Activated CD4-positive, alpha-beta T cell treated with anti-CD3 and anti-CD28 coated beads, Interleukin-2, amount 10 ng/mL, durations not matched to agents 7 days and 5 days (primary cell): Measurements from ENCODE around the gene NXPE2. TPM values are rescaled to one million over a fixed set of nuclear protein-coding genes. Genes with fewer than 3 reads are reported as not detected.
"Not testable (repeated sequence)": the region's sequence is repeated elsewhere in the genome, so short reads cannot be mapped to it uniquely, and the experiment has no call there.

Source experiments
- CTCF ChIA-PET: fragments of 350-600 bp; sonication (Branson Sonifier 250); formaldehyde crosslinking; loops from one replicate; lab custom pipeline; 2021; ENCODE audit warnings: antibody characterized with exemption; lab: Charles Lee
- POLR2A ChIA-PET: fragments of 350-600 bp; sonication (Branson Sonifier 250); formaldehyde crosslinking; loops from one replicate; lab custom pipeline; 2021; ENCODE audit warnings: antibody characterized with exemption; lab: Charles Lee
- DNase-seq: peaks from one replicate; pipeline ENCODE4 v3.0.0-alpha.2; 2020
- H3K27ac Mint-ChIP-seq: one replicate; pipeline ENCODE4 v1.8.0; 2021; ENCODE audit warnings: mild to moderate bottlenecking, moderate library complexity, mixed read lengths
- H3K27me3 Mint-ChIP-seq: one replicate; pipeline ENCODE4 v1.8.0; 2021; ENCODE audit warnings: mixed read lengths
- H3K36me3 Mint-ChIP-seq: one replicate; pipeline ENCODE4 v1.8.0; 2021; ENCODE audit warnings: low read depth, mixed read lengths
- H3K4me1 Mint-ChIP-seq: one replicate; pipeline ENCODE4 v1.8.0; 2021; ENCODE audit warnings: mixed read lengths
- H3K4me3 Mint-ChIP-seq: one replicate; pipeline ENCODE4 v1.8.0; 2021; ENCODE audit warnings: mild to moderate bottlenecking, moderate library complexity, mixed read lengths
- H3K9me3 Mint-ChIP-seq: one replicate; pipeline ENCODE4 v1.8.0; 2021; ENCODE audit warnings: mixed read lengths
- total RNA-seq, 2 experiments: library from RNA; stranded (reverse); gene quantifications; one replicate each; pipeline ENCODE4 v1.2.3, GENCODE V29; 2021

The NXPE2 gene
- not detected for total RNA-seq

DNA sequence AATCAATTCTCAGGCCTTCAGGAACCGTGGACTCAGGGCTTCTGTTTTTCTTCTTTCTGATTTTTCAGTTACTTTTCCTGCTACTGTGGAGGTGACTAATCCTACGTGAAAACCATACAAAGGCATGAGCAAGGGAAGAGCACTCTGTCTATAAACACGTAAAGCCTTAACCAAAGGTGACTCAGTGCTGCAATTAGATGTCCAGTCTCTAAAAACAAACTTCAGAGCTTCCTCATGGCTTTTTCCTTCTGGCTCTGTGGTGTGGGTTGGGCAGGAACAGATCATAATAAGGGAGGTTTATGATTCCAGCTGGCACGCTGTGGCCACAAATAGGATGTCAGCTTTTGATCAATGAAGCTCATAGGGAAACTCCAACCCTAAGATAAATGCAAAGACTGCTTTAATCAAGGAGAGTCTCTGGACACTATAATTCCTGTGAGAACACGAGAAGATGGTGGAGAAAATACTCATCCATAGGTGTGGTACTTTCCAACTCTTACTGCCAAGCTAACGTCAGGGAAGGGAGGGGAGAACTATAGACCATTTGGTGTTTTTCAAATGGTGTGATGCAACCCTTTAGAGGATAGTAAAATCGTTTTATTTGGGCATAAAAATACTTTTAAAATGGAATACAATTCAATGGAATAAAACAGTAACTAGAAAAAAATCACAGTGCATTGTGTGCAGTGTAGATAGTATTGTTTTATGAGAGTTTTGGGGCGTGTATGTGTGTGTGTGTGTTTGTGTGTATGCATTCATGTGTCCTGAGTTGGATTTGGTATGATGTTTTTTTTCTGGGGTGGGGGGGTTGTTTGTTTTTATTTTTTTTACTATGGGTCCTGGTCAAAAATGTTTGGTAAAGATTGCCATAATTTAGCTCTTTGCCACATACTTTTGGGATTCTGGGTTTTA lies at the start of gene NXPE2:
TSS of gene NXPE2 (plus strand) at position 403 of the 912 bp plus-strand sequence. CDS start at position 452, 49 bp downstream.
- H3K27me3 Mint-ChIP-seq: no peaks in the 10 kb centered on the region

DNA sequence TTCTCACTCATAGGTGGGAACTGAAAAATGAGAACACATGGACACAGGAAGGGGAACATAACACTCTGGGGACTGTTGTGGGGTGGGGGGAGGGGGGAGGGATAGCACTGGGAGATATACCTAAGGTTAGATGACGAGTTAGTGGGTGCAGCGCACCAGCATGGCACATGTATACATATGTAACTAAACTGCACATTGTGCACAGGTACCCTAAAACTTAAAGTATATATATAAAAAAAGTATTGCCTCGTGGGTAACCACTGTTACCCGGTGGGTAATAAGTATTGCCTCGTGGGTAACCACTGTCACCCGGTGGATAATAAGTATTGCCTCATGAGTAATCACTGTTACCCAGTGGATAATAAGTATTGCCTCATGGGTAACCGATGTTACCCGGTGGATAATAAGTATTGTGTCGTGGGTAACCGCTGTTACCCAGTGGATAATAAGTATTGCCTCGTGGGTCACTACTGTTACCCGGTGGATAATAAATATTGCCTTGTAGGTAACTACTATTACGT lies 46.8 kb upstream of the NXPE2 start:
- H3K27ac Mint-ChIP-seq, POLR2A ChIA-PET, H3K4me3 Mint-ChIP-seq, H3K9me3 Mint-ChIP-seq, H3K36me3 Mint-ChIP-seq, H3K4me1 Mint-ChIP-seq, CTCF ChIA-PET, H3K27me3 Mint-ChIP-seq: not testable (repeated sequence)
- peak; percentile 35 for DNase-seq

More for the DNA sequence above, at the start of gene NXPE2:
- H3K9me3 Mint-ChIP-seq: peaks cover 2% of the 10 kb centered on the region
- no peak for DNase-seq
- no peak within 1 kb of the TSS for H3K4me3 Mint-ChIP-seq
- H3K4me1 Mint-ChIP-seq: no peaks in the 10 kb centered on the region
- H3K27ac Mint-ChIP-seq: no peak within 1 kb of the TSS
- POLR2A ChIA-PET: no interaction called here
- CTCF ChIA-PET: no interaction called here
- no peaks in the 10 kb centered on the region for H3K36me3 Mint-ChIP-seq

DNA sequence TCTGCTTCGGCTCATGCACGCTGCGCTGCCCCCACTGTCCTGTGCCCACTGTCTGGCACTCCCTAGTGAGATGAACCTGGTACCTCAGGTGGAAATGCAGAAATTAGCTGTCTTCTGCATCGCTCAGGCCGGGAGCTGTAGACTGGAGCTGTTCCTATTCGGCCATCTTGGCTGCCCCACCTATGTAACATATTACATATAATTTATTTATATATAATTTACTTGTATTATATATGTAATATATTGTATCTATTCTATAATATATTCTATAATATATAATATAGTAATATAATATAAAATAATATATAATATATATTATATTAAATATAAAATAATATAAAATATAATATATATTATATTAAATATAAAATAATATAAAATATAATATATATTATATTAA lies 38.9 kb upstream of the NXPE2 start:
- POLR2A ChIA-PET, H3K4me1 Mint-ChIP-seq: not testable (repeated sequence)

DNA sequence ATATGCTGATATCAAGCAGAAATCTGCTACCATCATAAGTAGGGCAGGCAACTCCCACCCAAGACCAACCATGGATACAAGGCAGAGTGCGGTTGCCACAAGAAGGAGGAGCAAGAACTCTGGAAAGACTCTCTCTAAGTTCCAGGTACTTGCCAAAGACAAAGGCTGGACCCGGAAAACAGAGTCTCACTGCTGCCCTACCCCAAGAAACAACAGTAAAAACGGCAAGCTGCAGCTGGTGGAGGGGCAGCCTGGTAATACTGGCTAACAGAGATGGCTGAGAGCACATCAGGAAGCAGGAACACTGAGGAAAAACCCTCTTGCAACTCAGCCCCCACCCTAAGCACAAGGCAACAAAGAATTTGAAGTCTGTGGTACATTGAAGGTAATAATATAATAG lies 27.7 kb upstream of the NXPE2 start:
- Mint-ChIP-seq H3K27me3 (no peaks in the 10 kb centered on the region), H3K4me3 (no peak overlapping the region), H3K36me3 (no peaks in the 10 kb centered on the region), H3K27ac (no peak overlapping the region), H3K9me3 (no peaks in the 10 kb centered on the region), H3K4me1 (no peaks in the 10 kb centered on the region)
- DNase-seq: no peak
- ChIA-PET CTCF (no interaction called here), POLR2A (no interaction called here)

More for the DNA sequence above, 38.9 kb upstream of the NXPE2 start:
- CTCF ChIA-PET, DNase-seq, H3K36me3 Mint-ChIP-seq, H3K4me3 Mint-ChIP-seq, H3K27ac Mint-ChIP-seq, H3K9me3 Mint-ChIP-seq, H3K27me3 Mint-ChIP-seq: not testable (repeated sequence)

DNA sequence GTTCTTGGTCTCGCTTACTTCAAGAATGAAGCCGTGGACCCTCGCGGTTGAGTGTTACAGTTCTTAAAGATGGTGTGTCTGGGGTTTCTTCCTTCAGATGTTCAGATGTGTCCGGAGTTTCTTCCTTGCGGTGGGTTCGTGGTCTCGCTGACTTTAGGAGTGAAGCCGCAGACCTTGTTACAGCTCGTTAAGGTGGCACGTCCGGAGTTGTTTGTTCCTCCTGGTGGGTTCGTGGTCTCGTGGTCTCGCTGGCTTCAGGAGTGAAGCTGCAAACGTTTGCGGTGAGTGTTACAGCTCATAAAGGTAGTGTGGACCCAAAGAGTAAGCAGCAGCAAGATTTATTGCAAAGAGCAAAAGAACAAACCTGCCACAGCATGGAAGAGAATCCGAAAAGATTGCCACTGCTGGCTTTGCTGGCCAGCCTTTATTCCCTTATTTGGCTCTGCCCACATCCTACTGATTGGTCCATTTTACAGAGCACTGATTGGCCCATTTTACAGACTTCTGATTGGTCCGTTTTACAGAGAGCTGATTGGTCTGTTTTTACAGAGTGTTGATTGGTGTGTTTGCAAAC lies 27.1 kb upstream of the NXPE2 start:
- no peaks in the 10 kb centered on the region for H3K27me3 Mint-ChIP-seq
- H3K9me3 Mint-ChIP-seq: no peaks in the 10 kb centered on the region
- DNase-seq: no peak
- H3K4me3 Mint-ChIP-seq: no peak overlapping the region
- no peak overlapping the region for H3K27ac Mint-ChIP-seq
- H3K36me3 Mint-ChIP-seq: no peaks in the 10 kb centered on the region
- POLR2A ChIA-PET: no interaction called here
- no peaks in the 10 kb centered on the region for H3K4me1 Mint-ChIP-seq
- CTCF ChIA-PET: no interaction called here

DNA sequence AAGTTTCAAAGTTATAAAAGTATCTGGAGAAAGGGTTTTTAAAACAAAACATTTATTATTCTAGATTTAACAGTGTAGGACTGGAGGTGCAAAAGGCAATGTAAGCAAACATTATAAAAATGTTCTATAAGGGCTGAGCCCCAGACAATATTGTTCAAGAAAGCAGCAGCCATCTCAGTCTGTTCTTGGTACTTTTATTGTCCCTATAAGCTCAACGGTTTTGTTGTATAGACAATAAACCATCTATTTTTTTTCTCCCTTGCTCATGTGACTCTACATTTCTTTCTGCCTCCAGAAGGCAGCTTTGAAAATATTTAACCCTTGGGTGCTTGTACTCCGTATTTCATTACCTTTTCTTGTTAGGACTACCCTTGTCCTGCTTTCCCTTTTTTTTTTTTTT lies 25.2 kb upstream of the NXPE2 start:
- no peak overlapping the region for H3K4me3 Mint-ChIP-seq
- ChIA-PET POLR2A (no interaction called here), CTCF (interaction anchor here (0.6 kb wide), 1 partner anchor 139 kb away, joined by 3 read pairs; no protein-coding TSS in a partner anchor)
- no peaks in the 10 kb centered on the region for H3K36me3 Mint-ChIP-seq
- no peaks in the 10 kb centered on the region for H3K4me1 Mint-ChIP-seq
- H3K27ac Mint-ChIP-seq: no peak overlapping the region
- DNase-seq: no peak
- H3K27me3 Mint-ChIP-seq: no peaks in the 10 kb centered on the region
- H3K9me3 Mint-ChIP-seq: no peaks in the 10 kb centered on the region

DNA sequence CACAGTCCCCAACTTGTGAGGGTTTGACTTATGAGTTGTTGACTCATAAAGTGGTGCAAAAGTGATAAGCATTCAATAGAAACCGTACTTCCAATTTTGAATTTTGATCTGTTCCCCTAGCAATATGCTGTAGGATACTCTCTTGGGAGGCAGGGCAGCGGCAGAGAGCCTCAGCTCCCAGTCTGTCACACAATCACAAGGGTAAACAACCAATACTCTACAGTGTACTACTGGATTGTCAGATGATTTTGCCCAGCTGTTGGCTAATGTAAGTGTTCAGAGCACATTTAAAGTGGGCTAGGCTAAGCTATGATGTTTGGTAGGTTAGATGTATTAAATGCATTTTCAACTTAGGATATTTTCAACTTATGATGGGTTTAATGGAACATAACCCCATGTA lies 13.7 kb upstream of the NXPE2 start:
- ChIA-PET POLR2A (no interaction called here), CTCF (no interaction called here)
- H3K36me3 Mint-ChIP-seq: no peaks in the 10 kb centered on the region
- no peak overlapping the region for H3K4me3 Mint-ChIP-seq
- DNase-seq: no peak
- H3K27ac Mint-ChIP-seq: no peak overlapping the region
- no peaks in the 10 kb centered on the region for H3K4me1 Mint-ChIP-seq
- H3K9me3 Mint-ChIP-seq: no peaks in the 10 kb centered on the region
- no peaks in the 10 kb centered on the region for H3K27me3 Mint-ChIP-seq

DNA sequence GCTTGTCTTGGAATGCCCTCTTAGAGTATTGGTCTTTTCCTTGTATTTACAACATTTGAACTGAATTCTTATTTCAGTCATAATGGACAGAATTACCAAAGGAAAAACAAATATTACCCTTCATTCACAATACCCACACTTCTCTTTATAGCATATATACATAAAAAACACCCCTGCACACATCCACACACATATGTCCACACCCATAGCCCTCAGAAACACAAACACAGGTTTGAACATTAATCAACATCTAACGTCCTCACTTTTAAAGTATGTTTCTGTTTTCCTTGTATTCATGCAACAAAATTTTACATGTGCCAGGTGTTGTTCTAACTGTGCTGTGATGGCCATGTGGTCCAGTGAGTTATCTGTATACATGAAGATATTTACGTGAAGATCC lies 11.6 kb upstream of the NXPE2 start:
- POLR2A ChIA-PET: no interaction called here
- no peaks in the 10 kb centered on the region for H3K4me1 Mint-ChIP-seq
- CTCF ChIA-PET: no interaction called here
- H3K9me3 Mint-ChIP-seq: peaks cover 4% of the 10 kb centered on the region
- DNase-seq: no peak
- H3K27me3 Mint-ChIP-seq: no peaks in the 10 kb centered on the region
- no peaks in the 10 kb centered on the region for H3K36me3 Mint-ChIP-seq
- H3K4me3 Mint-ChIP-seq: no peak overlapping the region
- no peak overlapping the region for H3K27ac Mint-ChIP-seq

DNA sequence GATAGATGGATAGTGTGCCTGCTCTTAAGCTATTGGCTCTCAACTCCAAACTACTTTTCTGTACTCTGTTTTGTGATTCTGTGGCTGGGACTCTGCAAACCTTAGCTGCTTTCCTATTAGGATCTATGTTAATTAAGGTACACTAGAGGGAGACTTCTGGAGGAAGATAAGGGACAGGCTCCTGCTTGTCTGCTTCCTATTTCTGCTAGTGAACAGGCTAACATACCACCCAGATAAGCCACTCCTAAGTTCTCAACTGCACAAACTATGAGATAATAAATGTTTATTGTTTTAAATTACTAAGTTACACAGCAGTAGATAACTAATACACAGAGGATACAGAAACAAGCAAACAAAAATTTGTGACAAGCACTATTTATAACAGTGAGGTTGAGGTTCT lies 10.2 kb upstream of the NXPE2 start:
- no peaks in the 10 kb centered on the region for H3K36me3 Mint-ChIP-seq
- no peak overlapping the region for H3K4me3 Mint-ChIP-seq
- no peak overlapping the region for H3K27ac Mint-ChIP-seq
- no peaks in the 10 kb centered on the region for H3K27me3 Mint-ChIP-seq
- ChIA-PET POLR2A (no interaction called here), CTCF (no interaction called here)
- no peaks in the 10 kb centered on the region for H3K4me1 Mint-ChIP-seq
- peaks cover 4% of the 10 kb centered on the region for H3K9me3 Mint-ChIP-seq
- DNase-seq: no peak

DNA sequence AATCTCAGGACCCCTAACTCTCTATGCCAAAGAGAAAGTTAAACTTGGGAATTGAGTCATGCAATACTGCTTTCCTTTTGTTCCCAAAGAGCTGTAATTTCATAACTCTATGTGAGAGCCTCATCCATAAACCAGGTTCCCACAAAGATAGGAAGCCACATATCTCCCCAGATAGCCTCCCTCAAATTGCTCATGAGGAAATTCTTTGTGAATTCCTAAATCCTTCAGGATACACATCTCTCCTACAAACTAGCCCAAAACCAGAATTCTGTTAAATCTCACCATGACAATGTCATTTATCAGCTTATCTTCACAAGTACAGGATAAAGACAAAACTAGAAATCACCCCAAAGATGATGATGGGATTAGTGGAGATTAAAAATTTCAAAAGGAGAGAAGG lies 4.7 kb upstream of the NXPE2 start:
- H3K27me3 Mint-ChIP-seq: no peaks in the 10 kb centered on the region
- no peak for DNase-seq
- no peak overlapping the region for H3K4me3 Mint-ChIP-seq
- POLR2A ChIA-PET: no interaction called here
- peaks cover 4% of the 10 kb centered on the region for H3K9me3 Mint-ChIP-seq
- CTCF ChIA-PET: no interaction called here
- H3K4me1 Mint-ChIP-seq: no peaks in the 10 kb centered on the region
- H3K27ac Mint-ChIP-seq: no peak overlapping the region
- H3K36me3 Mint-ChIP-seq: no peaks in the 10 kb centered on the region

DNA sequence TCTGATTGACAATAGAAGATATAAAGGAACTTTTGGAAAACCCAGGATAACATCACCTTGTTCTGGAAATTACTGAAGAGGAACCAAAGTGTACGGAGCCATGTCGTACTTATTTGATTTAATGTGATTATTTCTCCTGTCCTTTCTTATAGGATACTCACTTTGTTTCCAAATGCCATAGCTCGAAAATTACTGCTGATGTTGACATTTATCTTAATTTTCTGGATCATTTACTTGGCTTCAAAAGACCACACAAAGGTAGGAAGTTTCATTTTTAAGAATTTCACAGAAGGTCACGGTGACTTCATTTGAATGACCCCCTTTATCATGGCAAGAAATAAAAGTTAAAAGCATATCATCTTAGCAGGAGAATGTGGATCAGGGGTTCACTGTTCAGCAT lies 1.2 kb downstream of the NXPE2 start:
- POLR2A ChIA-PET: no interaction called here

DNA sequence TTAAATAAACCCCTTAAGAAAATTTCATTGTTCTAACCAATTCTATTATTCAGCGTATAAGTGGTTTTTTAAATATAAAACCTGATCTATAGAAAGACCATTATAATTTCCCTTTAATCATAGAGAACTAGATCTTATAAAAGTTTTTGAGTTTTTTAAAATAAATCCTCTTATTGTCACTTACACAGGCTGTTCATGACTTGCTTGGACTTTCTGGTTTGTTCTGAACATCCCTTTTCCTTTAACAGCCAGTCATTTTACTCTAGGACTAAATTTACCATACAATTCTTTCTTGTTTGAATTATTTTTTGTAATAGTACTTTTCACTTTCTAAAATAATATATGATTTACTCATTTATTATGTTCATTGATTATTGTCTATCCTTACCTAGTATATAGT lies 4.7 kb downstream of the NXPE2 start:
- Mint-ChIP-seq H3K4me1 (no peaks in the 10 kb centered on the region), H3K4me3 (no peak overlapping the region), H3K27ac (no peak overlapping the region), H3K27me3 (no peaks in the 10 kb centered on the region), H3K9me3 (peaks cover 6% of the 10 kb centered on the region), H3K36me3 (no peaks in the 10 kb centered on the region)
- CTCF ChIA-PET: no interaction called here
- DNase-seq: no peak
- POLR2A ChIA-PET: no interaction called here

More for the DNA sequence above, 1.2 kb downstream of the NXPE2 start:
- Mint-ChIP-seq H3K4me1 (no peaks in the 10 kb centered on the region), H3K27me3 (no peaks in the 10 kb centered on the region), H3K27ac (no peak overlapping the region), H3K9me3 (peaks cover 6% of the 10 kb centered on the region), H3K4me3 (no peak overlapping the region), H3K36me3 (no peaks in the 10 kb centered on the region)
- CTCF ChIA-PET: no interaction called here
- DNase-seq: no peak

DNA sequence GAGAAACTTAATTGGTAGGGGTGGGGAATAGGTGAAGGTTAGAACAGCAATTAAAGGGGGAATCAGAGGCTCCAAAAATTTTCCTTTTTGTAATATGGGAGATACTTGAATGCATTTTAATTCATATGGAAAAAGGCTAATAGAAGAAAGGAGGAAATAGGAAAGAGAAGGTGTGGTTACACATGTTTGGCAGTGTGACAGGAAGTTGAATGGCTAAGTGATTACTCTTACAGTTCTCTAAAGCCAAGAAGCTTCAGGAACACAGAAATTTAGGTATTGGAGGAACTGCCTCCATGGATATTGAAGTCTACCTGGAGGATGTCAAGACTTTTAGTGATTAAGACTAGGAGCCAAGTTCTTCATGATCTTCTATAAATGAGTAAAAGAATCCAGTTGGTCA lies 6.3 kb downstream of the NXPE2 start:
- Mint-ChIP-seq H3K4me1 (no peaks in the 10 kb centered on the region), H3K9me3 (peaks cover 6% of the 10 kb centered on the region), H3K27ac (no peak overlapping the region), H3K36me3 (no peaks in the 10 kb centered on the region), H3K4me3 (no peak overlapping the region), H3K27me3 (peaks cover 1% of the 10 kb centered on the region)
- CTCF ChIA-PET: no interaction called here
- POLR2A ChIA-PET: no interaction called here
- no peak for DNase-seq
